Stimulated activated CD4-positive, alpha-beta T cell treated with anti-CD3 and anti-CD28 coated beads, TNF-alpha, amount 100 ng/mL, for 1 hour (primary cell): ENCODE data around the gene CTDP1.
"Not testable (repeated sequence)": the region's sequence is repeated elsewhere in the genome, so short reads cannot be mapped to it uniquely, and the experiment has no call there.

Experiments
- DNase-seq, 3 donors: peaks; one replicate each; pipeline ENCODE4 v3.0.0-alpha.2; 2020; ENCODE audit warnings: low read depth in 3 of 3, low spot score in 1 of 3

CTDP1 gene

GRCh38 chr18:79723036-79723435 is 43.4 kb downstream of the CTDP1 start:
- DNase-seq: no peak

DNA sequence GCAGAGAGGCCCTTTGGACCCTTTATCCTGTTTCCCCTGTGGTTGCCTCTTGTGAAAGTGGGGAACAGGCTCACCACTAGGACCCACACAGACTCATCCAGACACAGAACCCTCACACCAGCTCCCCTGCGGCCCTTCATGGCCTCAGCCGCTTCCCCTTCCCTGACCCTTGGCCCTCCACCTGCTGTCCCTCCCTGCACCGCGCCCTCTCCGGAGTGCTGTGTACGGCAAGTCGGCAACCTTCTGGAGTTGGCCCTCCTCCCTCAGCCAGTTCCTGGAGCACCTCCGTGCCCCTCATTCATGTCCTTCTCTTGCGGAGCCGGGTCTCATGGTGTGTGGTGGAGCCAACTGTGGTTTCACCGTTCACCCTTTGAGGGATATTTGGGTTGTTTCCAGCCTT is 44.0 kb downstream of the CTDP1 start:
- no peak for DNase-seq

DNA sequence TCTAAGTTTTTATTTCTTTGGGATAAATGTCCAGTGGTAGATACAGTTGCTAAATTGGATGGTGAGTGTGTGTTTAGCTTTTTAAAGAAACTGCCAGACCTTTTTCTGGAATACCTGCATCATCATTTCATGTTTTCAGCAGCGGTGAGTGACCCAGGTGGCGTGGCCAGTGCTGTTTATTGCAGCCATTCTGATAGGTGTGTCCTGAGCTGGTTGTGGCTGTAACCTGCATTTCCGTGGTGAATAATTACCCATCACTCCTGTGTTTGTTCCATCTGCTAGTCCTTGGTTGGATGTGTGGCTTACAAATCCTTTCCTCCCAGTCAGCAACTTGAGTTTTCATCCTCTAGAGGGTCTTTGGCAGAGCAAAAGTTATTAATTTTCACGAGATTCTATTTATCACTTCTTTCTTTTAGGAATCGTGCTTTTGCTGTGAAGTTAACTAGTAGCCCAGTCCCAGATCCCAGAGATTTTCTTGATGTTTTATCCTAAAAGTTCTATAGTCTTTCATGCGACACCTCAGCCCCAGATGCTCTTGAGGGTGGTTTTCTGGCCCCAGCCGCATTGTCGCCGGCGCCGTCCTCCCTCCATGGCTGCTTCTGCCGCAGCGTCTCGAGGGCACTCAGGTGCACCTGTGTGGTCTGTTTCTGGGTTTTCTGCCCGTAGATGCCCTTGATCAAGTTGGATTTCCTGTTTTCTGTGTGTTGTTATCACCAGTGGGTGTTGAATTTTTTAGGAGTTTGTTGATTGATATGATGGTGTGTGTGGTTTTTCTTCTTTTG is 44.9 kb downstream of the CTDP1 start:
- no peak for DNase-seq

- no peak for DNase-seq
Measured at GRCh38 chr18:79725486-79725885, 45.9 kb downstream of the CTDP1 start.

DNA sequence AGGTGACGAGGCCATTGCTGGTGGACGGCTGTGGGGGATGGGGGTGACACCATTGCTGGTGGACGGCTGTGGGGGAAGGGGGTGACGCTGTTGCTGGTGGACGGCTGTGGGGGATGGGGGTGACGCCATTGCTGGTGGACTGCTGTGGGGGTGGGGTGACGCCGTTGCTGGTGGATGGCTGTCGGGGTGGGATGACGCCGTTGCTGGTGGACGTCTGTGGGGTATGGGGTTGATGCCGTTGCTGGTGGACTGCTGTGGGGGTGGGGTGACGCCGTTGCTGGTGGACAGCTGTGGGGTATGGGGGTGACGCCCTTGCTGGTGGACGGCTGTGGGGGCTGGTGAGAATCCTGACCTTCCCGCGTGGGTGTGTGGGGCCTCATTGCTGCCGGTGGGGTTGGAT is 47.1 kb downstream of the CTDP1 start:
- no peak for DNase-seq

GRCh38 chr18:79727211-79727610 is 47.6 kb downstream of the CTDP1 start:
- no peak for DNase-seq

- no peak for DNase-seq
Measured at GRCh38 chr18:79728931-79729586, 49.5 kb downstream of the CTDP1 start.

GRCh38 chr18:79729611-79730010 is 50.0 kb downstream of the CTDP1 start:
- no peak for DNase-seq

- DNase-seq: no peak
Measured at GRCh38 chr18:79730804-79731203, 51.2 kb downstream of the CTDP1 start.

DNA sequence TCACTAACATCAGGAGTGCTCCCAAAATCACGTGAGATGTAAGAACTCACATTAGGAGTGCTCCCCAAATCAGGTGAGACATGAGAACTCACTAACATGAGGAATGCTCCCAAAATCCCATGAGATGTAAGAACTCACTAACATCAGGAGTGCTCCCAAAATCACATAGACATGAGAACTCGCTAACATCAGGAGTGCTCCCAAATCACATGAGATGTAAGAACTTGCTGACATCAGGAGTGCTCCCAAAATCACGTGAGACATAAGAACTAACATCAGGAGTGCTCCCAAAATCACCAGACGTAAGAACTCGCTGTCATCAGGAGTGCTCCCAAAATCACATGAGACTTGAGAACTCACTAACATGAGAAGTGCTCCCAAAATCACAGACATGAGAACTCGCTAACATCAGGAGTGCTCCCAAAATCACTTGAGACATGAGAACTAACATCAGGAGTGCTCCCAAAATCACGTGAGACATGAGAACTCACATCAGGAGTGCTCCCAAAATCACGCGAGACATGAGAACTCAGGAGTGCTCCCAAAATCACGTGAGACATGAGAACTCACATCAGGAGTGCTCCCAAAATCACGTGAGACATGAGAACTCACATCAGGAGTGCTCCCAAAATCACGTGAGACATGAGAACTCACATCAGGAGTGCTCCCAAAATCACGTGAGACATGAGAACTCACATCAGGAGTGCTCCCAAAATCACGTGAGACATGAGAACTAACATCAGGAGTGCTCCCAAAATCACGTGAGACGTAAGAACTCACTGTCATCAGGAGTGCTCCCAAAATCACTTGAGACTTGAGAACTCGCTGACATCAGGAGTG is 52.5 kb downstream of the CTDP1 start:
- DNase-seq: not testable (repeated sequence)

- no peak for DNase-seq
Measured at GRCh38 chr18:79732721-79733025, 53.1 kb downstream of the CTDP1 start.

DNA sequence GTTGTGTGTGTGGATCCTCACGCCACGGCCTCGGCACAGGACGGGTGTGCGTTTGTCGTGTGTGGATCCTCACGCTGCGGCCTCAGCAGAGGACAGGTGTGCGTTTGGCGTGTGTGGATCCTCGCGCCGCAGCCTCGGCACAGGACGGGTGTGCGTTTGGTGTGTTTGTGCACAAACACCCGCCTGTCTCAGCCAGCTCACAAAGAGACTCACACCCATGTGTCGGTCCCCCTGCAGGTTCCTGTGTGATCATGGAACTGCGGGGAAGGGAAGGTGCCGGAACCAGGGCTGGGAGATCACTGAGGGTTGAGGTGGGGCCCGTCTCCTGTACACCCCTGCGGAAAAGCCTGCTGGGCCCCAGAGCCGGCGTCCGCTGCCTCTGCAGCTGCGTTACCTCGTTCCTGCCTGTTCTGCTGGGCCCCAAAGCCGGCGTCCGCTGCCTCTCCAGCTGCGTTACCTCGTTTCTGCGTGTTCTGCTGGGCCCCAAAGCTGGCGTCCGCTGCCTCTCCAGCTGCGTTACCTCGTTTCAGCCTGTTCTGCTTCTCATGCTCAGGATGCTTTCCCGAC is 53.6 kb downstream of the CTDP1 start:
- no peak for DNase-seq

DNA sequence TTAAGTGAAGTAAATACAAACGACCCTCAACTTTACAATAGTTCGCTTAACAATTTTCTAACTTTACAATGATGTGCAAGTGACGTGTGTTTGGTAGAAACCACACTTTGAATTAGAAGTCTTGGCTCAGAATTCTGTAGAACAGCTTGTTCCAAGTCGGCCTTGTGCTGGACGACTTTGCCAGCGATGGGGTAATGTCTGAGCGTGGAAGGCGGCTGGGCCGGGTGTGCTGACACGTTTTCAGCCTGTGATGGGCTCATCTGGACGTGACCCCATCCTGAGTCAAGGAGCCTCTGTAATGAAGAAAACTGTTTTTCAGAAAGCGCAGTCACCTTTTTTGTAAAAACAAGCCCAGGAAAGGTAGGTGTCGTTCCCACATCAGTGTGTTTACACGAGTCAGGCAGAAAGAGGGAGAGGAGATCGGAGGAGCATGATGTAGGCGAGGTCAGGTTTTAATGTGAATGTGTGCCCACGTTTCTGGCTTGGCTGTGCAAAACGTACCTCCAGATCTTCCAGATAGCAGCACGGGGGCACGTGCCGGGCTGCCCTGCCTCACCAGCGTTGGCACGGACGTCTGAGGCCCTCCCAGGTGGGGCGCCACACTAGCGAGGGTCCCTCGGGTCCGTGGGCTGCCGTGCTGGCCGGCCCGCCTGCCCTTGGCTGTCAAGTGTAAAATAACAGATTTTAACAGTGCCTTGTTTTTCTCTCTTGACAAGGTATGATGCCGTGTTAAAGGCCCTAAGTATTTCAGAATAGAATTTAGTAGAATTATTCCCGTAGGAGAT is 54.6 kb downstream of the CTDP1 start:
- DNase-seq: no peak

DNA sequence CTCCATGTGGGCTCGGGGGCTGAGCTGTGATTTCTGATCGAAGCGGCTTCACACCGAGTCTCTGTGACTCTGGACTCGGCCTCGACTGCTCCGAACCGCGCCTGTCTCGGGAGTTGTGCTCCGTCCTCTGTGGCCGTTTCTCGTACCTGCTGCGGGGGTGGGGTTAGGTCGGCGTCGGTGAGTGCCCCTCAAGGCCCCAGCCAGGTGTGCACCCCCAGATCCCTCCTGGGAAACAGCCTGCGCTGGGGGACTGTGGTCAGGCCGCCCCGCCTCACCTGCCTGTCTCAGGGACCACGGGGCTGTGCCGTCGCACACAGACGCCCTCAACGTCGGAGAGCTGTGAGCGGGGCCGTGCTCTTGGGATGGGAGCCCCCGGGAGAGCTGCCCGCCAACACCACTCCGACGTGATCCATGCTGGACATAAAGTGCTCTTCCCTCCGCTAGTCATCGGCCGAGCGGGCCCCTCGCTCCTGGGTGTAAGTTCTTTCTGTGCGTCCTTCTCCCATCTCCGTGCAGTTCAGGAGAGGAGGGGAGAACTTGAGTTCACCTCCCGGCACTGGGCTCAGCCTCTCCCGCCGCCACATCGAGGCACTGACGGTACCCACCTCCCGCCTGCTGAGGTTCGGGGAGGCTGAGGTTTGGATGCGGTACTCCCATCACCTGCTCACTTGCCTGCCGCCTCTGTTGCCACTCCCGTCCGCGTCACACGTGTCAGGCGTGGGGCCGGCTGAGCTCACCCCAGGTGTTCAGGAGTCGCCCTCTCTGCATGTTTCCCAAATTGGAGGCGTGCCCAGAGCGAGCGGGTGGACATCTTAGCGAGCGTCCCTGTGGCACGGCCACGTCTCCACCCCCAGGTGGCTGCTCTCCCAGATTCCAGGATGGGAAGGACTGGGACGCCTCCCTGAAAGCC is 55.7 kb downstream of the CTDP1 start:
- DNase-seq: no peak

- DNase-seq: no peak
Measured at GRCh38 chr18:79736230-79736629, 56.6 kb downstream of the CTDP1 start.

- no peak for DNase-seq
Measured at GRCh38 chr18:79736846-79737245, 57.2 kb downstream of the CTDP1 start.

DNA sequence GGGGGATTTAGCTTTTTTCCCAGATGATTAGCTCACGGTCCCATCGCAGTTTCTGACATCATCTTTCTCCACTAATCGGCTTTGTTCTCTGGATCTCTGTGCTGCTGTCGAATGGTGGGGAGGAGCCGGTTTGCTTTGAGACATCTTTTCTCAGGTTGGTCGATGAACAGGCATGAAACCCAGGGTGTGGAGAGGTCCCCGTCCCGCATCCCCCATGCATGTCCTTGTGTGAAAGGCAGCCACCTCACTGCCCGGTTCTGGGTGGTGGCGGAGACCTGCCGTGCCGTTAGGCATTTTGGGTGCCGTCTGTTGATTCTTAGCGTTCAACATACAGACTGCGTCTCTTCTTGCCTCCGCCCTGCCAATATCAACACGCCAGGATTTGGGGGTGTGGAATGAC is 57.8 kb downstream of the CTDP1 start:
- no peak for DNase-seq

GRCh38 chr18:79738041-79738461 is 58.4 kb downstream of the CTDP1 start:
- no peak for DNase-seq

GRCh38 chr18:79738581-79739439 is 59.2 kb downstream of the CTDP1 start:
- no peak for DNase-seq
